NCI-H2227 (cell line): ENCODE measurements around the gene EVI5L.

Experiments used
- DNase-seq: peaks from one replicate; lab custom pipeline; 2025; ENCODE audit not compliant: unreplicated experiment; lab: John Stamatoyannopoulos, UW

Gene EVI5L

GRCh38 chr19:7894612-7895309 lies 64.7 kb downstream of the EVI5L start:
- no peak for DNase-seq

DNA sequence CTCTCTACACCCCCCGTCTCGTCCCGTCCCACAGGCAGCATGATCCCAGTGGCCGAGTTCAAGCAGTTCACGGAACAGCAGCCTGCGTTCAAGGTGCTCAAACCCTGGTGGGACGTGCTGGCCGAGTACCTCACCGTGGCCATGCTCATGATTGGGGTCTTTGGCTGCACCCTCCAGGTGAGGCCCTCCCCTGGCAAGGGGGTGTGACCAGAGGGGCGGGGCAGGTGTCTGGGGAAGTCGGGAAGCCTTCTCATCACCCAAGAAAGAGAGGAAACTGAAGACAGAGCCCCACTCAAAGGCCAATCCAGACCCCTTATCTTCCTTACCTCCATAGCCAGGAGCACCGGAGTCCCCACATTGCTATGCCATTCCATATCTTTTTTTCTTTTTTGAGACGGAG lies 65.5 kb downstream of the EVI5L start:
- no peak for DNase-seq

DNA sequence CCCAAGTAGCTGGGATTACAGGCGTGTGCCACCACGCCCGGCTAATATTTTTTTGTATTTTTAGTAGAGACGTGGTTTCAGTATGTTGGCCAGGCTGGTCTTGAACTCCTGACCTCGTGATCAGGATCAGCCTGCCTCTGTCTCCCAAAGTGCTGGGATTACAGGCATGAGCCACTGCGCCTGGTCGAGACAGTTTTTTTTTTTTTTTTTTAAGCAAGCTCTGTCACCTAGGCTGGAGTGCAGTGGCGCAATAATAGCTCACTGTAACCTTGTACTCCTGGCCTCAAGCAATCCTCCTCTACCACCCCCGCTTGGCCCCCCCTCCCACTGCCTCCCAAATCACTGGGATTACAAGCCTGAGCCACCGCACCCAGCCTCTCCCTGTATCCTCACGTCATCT lies 67.3 kb downstream of the EVI5L start:
- no peak for DNase-seq

DNA sequence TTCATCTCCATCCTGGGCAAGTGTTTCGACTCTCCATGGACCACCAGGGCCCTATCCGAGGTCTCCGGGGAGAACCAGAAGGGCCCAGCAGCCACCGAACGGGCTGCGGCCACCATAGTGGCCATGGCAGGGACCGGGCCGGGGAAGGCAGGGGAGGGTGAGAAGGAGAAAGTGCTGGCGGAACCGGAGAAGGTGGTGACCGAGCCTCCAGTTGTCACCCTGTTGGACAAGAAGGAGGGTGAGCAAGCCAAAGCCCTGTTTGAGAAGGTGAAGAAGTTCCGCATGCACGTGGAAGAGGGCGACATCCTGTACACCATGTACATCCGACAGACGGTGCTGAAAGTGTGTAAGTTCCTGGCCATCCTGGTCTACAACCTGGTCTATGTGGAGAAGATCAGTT lies 68.9 kb downstream of the EVI5L start:
- DNase-seq: no peak

- no peak for DNase-seq
These were observed 69.8 kb downstream of the EVI5L start for GRCh38 chr19:7899751-7900378.

DNA sequence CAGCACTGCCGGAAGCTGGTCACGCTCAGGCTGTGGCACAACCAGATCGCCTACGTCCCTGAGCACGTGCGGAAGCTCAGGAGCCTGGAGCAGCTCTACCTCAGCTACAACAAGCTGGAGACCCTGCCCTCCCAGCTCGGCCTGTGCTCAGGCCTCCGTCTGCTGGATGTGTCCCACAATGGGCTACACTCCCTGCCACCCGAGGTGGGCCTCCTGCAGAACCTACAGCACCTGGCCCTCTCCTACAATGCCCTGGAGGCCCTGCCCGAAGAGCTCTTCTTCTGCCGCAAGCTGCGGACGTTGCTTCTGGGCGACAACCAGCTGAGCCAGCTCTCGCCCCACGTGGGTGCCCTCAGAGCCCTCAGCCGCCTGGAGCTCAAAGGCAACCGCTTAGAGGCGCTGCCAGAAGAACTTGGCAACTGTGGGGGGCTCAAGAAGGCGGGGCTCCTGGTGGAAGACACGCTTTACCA lies 70.4 kb downstream of the EVI5L start:
- no peak for DNase-seq

DNA sequence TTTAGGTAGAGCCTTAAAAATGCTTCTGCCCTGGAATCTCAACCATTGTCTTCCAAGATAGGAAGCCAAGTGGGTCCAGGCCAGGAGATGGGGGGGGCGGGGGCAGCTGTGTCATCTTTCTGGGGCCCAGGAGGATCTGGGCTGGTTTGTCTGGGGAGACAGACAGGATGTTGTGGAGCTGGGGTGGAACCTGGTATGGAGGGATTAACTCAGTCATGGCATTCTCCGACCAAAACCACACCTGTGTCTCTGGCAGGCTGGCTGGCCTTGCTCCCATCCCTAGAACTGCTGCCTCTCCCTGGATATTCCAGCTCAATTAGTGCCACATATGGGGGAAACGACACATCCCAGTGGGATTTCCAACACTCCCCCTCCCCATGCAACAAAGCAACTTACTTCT lies 70.9 kb downstream of the EVI5L start:
- DNase-seq: no peak

- DNase-seq: no peak
These were observed 71.3 kb downstream of the EVI5L start for GRCh38 chr19:7901337-7901736.

DNA sequence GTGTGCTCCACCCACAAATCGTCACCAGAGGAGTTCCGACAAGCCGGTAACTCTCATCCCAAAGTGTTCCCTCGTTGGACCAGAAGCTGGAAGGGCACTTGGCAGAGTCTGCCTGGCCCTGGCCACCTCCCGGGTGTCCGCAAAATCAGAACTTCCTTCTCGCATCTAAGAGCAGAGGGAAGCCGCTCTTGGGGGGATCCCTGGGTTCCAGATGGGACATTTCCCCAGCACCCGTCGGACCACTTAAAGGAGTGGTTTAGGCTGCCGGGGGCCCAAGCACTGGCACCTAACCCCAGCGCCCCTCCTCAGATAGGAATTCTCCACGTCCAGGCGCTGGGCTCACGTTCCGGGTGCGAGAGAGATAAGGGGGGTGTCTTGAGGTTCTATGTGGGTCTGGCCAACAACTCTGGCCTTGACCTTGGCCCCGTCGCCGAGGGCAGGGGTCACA lies 72.8 kb downstream of the EVI5L start:
- DNase-seq: no peak

DNA sequence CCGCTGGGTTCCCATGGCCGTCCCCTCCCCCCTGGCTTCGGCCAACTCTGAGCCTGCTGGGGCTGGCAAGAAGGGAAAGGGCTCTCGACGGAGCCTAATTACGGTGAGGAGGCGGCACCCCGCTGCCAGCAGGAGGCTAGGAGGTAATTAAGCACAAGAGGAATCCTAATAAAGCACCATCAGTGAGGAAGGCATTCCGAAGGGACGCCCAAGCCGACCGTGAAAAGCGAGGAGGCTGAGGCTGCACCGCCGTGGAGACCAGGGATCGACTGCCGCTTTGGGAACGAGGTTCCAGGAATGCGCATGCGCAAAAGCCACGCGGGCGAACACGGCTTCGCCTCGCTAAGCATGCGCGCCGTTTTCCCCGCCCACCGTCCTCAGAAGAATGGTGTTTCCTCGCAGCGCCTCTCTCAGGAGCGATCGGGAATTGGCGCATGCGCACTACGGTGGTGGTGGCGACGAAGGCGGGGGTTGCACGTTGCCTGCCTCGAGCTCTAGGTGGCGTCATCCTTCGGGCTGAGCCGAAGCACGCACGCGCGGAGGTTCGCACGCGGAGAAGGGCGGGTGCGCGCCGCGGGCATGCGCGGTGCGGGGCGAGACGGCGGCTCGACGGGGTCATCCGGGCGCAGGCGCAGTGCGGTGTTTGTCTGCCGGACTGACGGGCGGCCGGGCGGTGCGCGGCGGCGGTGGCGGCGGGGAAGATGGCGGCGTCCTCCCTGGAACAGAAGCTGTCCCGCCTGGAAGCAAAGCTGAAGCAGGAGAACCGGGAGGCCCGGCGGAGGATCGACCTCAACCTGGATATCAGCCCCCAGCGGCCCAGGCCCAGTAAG lies 73.4 kb downstream of the EVI5L start, which contains the start of gene MAP2K7:
MAP2K7 (plus strand) TSS at position 634 of the 830 bp plus-strand sequence; CDS start at position 702, 68 bp downstream.
- DNase-seq: peak; percentile 99

DNA sequence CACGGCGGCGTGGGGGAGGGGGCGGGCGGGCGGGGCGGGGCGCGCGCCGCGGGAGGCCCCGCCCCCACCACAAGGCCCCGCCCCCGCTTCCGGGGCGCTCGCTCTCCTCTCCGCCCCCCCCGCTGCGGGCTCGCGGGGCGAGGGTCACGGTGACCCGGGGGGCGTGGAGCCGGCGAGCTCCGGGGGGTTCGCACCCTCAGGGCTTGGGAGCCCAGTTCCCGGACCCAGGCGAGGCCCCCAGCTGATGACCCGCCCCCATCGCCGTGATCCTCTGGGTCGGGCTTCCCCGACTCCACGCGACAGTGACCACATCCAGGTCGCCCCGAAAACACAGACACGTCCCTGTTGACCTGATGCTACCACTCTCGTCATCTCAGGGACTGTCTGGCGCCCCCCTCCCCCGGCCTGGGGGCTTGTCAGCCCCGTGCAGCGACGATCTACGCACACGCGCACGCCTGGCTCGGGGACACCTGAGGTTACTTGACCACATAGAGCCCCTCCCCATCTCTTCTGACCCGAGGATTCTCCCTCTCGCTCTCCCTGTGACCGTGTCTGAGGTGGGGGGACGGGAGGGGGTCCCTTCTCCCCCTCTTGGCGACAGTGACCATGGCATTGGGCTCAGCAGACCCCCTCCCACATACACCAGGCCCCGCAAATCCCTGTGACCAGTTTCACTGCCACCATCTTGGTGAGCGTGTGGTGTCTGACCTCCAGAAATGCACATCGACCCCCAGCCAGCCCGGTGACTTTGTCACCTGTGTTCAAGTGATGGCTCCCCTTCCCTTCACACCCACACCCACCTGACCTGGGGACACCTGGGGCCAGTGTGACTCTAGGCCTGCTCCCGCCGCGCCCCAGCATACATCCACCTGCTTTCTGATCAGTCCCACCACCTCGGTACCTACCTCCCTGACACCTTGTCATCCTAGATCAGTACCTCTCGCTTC lies 74.3 kb downstream of the EVI5L start:
- DNase-seq: peak; percentile 39

- DNase-seq: no peak
These were observed 75.2 kb downstream of the EVI5L start for GRCh38 chr19:7905268-7905667.

DNA sequence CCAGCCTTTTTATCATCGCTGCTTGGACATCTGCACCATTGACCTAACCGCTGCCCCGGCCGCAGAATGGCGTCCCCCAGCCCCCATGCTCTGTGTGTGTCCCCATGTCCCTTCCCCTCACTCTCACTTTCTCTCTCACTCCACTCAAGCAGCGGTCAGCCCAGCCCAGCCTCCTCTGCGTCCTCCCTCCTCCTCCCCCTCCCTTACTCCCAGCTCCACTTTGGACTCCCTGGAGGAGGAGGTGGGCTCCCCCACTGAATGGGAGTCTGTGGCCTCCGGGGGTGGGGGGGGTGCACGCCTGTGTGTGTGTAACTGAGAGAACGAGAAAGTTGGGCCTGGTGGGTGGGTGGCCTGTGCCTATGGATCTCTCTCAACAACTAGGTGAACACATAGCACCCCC lies 75.8 kb downstream of the EVI5L start:
- no peak for DNase-seq

- no peak for DNase-seq
These were observed 77.1 kb downstream of the EVI5L start for GRCh38 chr19:7907122-7907521.

DNA sequence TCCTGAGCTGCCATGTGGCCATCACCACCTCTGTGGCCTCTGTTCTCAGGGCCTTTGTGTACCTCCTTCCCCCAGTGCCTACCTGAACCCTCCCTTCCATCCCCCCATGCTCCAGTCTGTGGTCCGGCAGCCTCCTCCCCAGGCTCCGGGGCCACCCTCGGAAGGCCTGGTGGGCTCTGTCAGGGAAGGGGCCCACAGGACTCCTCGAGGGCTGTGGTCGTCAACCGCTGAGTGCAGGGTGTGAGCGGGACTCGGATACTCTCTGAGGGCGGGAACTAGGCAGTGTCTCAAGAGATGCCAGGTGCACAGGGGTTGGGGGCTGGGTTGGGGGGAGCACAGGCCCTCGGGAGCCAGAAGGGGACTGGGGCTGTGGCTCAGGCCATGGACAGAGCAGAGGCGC lies 77.5 kb downstream of the EVI5L start:
- DNase-seq: no peak

- DNase-seq: no peak
These were observed 78.2 kb downstream of the EVI5L start for GRCh38 chr19:7908078-7908699.

DNA sequence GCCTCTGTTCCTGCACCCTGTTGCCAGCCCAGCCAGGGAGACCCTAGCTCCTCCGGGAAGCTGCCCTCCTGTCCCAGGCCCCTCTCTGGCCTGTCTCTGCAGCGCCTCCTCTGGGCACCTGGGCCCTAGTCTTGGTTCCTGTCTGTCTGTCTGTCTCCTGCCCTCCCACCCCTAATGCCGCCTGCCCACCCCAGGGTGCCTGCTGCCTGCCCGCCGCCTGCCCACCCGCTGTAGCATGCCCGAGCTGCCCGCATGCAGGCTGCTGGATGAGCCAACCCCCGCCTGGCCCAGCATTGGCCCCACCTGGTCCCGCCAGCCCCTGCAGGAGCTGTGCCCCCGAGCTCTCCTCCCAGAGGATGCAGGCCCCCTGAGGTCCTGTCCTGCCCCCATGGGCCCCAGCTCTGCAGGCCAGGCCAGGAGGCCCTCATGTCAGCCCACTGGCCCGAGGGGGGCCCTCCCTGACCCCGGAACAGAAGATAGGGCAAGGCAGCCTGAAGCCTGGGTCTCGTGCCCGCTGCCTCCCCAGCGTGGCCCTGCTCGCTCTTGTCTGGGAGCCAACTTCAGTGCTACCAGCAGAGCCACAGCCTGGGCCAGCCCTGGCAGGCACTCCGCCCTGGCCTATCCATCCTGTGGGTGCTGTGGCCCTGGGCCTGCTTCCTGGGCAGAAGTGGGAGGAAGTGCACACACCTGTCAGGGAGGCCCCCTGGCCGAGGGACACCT lies 78.9 kb downstream of the EVI5L start:
- DNase-seq: no peak

DNA sequence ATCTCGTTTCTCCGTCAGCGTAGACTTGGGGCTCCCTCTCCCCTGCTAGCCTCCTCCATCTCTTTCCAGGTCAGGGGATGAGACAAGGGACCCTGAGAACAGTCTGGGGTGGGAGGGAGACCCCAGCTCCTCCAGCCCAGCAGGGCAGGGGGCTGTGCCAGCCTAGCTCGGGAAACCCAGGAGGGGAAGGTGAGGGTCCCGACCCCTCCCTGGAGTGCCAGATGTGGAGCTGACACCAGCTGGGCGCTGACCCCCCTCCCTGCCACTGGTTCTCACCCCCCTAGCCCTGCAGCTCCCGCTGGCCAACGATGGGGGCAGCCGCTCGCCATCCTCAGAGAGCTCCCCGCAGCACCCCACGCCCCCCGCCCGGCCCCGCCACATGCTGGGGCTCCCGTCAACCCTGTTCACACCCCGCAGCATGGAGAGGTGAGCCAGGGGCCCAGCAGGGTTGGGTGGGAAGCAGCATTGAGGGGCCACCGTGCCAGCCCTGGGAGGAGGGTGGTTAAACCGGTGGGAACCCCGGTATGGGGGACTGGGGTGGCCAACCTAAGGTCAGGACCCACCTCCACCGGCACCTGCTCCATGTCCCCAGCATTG lies 79.6 kb downstream of the EVI5L start:
- DNase-seq: no peak
